ENCODE results near the gene GGT6. TPM values are rescaled to one million over a fixed set of nuclear protein-coding genes. Genes with fewer than 3 reads are reported as not detected.

GGT6 gene
- total RNA-seq, 4 donors from 2014 or later, result 64.6 to 187 (median 134) TPM

DNA sequence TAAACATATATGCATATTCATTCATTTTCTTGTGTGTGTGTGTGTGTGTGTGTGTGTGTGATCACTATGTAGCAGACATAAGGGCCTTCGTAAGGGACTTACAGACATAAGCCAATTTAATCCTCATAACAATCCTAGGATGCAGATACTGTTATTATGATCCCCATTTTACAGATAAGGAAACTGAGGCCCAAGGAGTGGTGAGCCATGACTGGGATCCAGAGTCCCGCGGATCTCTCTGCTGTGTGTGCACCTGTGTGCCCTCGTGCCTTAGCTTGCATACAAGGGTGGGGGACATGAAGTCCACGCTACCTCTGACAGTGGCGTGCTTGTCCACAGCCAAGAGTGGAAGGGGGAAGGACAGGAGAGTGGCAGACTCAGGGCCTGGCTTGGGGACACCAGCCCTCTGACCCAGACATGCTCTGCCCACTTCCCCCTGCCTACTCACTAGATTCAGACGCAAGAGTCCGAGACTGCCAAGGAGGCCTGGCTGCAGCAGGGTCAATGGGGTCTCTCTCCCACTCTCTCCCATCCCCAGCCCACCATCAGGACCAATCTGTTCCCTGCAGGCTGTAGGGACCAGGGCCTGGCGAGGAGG lies 14.2 kb upstream of the GGT6 start:
- no peaks in the 10 kb centered on the region for H3K4me1 ChIP-seq
- 99% methylated on average over 9 of the region's 9 CpGs for WGBS
- TF ChIP-seq POLR2AphosphoS5 (IDR thresholded peaks at IDR 0.05), result no peak
- no peak overlapping the region for H3K27ac ChIP-seq
- no peaks in the 10 kb centered on the region for H3K9me3 ChIP-seq
- H3K27me3 ChIP-seq, result no peaks in the 10 kb centered on the region
- no peak for DNase-seq (ENCODE audit: low spot score in 2 of 2)
- H3K36me3 ChIP-seq, result no peaks in the 10 kb centered on the region
- H3K4me3 ChIP-seq, result no peak overlapping the region

DNA sequence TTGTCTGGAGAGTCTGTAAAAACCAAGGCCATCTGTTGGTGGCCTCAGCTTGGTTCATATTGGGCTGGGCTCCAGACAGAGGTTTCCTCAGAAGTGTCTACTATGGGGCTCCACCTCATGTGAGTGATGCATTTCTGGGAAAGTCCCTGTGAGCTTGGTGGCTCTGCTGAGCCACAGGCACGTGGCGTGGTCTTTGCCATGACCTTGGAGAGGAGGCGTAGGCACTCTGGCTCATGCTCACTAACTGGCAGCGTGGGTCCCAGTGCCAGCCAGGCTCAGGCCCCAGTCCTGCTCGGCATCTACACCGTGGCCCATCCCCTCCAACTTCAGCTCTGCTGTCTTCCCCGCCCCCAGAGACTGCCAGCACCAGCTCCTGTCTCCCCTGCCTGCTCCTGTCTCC lies 13.3 kb upstream of the GGT6 start:
- H3K27ac ChIP-seq, result no peak overlapping the region
- H3K27me3 ChIP-seq, result no peaks in the 10 kb centered on the region
- 41% methylated on average over 7 of the region's 7 CpGs for WGBS
- no peaks in the 10 kb centered on the region for H3K36me3 ChIP-seq
- no peak for DNase-seq (ENCODE audit: low spot score in 2 of 2)
- H3K9me3 ChIP-seq, result no peaks in the 10 kb centered on the region
- H3K4me3 ChIP-seq, result no peak overlapping the region
- no peaks in the 10 kb centered on the region for H3K4me1 ChIP-seq
- TF ChIP-seq POLR2A (IDR thresholded peaks at IDR 0.05) (no peak), POLR2AphosphoS5 (IDR thresholded peaks at IDR 0.05) (no peak), EP300 (IDR thresholded peaks at IDR 0.05) (no peak)
- TF ChIP-seq, protein P1, sequence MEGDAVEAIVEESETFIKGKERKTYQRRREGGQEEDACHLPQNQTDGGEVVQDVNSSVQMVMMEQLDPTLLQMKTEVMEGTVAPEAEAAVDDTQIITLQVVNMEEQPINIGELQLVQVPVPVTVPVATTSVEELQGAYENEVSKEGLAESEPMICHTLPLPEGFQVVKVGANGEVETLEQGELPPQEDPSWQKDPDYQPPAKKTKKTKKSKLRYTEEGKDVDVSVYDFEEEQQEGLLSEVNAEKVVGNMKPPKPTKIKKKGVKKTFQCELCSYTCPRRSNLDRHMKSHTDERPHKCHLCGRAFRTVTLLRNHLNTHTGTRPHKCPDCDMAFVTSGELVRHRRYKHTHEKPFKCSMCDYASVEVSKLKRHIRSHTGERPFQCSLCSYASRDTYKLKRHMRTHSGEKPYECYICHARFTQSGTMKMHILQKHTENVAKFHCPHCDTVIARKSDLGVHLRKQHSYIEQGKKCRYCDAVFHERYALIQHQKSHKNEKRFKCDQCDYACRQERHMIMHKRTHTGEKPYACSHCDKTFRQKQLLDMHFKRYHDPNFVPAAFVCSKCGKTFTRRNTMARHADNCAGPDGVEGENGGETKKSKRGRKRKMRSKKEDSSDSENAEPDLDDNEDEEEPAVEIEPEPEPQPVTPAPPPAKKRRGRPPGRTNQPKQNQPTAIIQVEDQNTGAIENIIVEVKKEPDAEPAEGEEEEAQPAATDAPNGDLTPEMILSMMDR (IDR thresholded peaks at IDR 0.05), result no peak

- Histone ChIP-seq H3K27me3 (no peaks in the 10 kb centered on the region), H3K4me1 (no peaks in the 10 kb centered on the region), H3K36me3 (no peaks in the 10 kb centered on the region), H3K27ac (no peak overlapping the region), H3K4me3 (no peak overlapping the region), H3K9me3 (no peaks in the 10 kb centered on the region)
- no peak for DNase-seq (ENCODE audit: low spot score in 2 of 2)
- WGBS, result 62% methylated on average over 4 of the region's 4 CpGs
- TF ChIP-seq, protein P1 (IDR thresholded peaks at IDR 0.05), result no peak
- TF ChIP-seq POLR2AphosphoS5 (IDR thresholded peaks at IDR 0.05) (no peak), EP300 (IDR thresholded peaks at IDR 0.05) (no peak), POLR2A (IDR thresholded peaks at IDR 0.05) (no peak)
Measured at GRCh38 chr17:4573115-4573514, 12.7 kb upstream of the GGT6 start.

DNA sequence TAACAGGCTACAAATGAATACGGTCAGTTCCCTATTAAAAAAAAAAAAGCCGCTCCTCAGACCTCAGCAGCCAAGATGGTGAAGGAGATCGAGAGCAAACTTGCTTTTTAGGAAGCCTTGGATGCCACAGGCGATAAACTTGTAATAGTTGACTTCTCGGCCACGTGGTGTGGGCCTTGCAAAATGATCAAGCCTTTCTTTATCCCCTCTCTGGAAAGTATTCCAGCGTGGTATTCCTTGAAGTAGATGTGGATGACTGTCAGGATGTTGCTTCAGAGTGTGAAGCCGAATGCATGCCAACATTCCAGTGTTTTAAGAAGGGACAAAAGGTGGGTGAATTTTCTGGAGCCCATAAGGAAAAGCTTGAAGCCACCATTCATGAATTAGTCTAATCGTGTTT lies 11.8 kb upstream of the GGT6 start:
- TF ChIP-seq, protein P1 (IDR thresholded peaks at IDR 0.05), result no peak
- TF ChIP-seq EP300 (IDR thresholded peaks at IDR 0.05) (no peak), POLR2AphosphoS5 (IDR thresholded peaks at IDR 0.05) (no peak), POLR2A (IDR thresholded peaks at IDR 0.05) (no peak)
- Histone ChIP-seq H3K27ac (no peak overlapping the region), H3K36me3 (no peaks in the 10 kb centered on the region), H3K9me3 (no peaks in the 10 kb centered on the region), H3K4me3 (no peak overlapping the region), H3K27me3 (no peaks in the 10 kb centered on the region), H3K4me1 (no peaks in the 10 kb centered on the region)
- no peak for DNase-seq (ENCODE audit: low spot score in 2 of 2)
- WGBS, result 74% methylated on average over 9 of the region's 9 CpGs

DNA sequence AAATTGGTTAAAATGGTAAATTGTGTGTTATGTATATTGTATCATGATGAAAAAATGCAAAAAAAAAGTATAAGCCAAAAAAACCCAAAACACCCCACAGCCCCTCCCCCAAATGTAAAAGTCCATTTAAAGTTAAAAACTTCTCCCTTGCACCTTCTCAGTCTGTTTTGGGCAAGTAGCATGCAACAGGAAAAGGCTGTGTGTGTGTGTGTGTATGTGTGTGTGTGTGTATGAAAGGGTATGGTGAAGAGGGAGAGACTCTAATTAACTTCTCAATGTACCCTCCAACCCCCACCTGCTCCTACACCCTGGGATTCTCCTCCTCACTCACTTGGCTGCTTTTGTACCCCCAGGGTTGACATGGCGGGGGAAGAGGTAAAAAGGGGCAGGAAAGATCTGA lies 9.2 kb upstream of the GGT6 start:
- Histone ChIP-seq H3K27me3 (no peaks in the 10 kb centered on the region), H3K36me3 (no peaks in the 10 kb centered on the region), H3K27ac (no peak overlapping the region), H3K4me1 (peaks cover 7% of the 10 kb centered on the region), H3K4me3 (no peak overlapping the region), H3K9me3 (no peaks in the 10 kb centered on the region)
- no peak for TF ChIP-seq POLR2A (IDR thresholded peaks at IDR 0.05)
- TF ChIP-seq, protein P1 (IDR thresholded peaks at IDR 0.05), result no peak
- TF ChIP-seq EP300 (IDR thresholded peaks at IDR 0.05), result no peak
- no peak for TF ChIP-seq POLR2AphosphoS5 (IDR thresholded peaks at IDR 0.05)
- DNase-seq (ENCODE audit: low spot score in 2 of 2), result no peak
- WGBS, result 82% methylated on average over 1 of the region's 1 CpG

DNA sequence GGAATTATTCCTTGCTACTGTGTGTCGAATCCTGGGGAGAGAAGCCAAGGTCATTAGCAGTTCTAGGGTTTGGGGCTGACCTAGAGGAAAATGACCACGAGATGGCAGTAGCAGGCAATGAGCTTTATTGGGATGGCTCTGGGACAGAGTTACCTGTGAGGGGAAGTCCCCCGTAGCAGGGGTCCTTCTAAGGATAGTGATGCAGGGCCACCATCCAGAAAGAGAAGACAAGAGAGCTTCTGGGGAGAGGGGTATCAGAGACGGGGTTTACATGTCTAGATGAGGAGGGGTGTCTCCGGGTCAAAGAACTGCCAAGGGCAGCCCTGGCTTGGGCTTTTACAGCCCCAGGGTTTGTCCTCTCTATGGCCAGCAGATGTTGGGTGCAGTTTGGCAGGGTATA lies 6.4 kb upstream of the GGT6 start:
- no peak for DNase-seq (ENCODE audit: low spot score in 2 of 2)
- H3K27me3 ChIP-seq, result no peaks in the 10 kb centered on the region
- WGBS, result 23% methylated on average over 5 of the region's 5 CpGs
- no peak overlapping the region for H3K27ac ChIP-seq
- H3K4me3 ChIP-seq, result no peak overlapping the region
- H3K36me3 ChIP-seq, result no peaks in the 10 kb centered on the region
- no peak for TF ChIP-seq EP300 (IDR thresholded peaks at IDR 0.05)
- TF ChIP-seq POLR2AphosphoS5 (IDR thresholded peaks at IDR 0.05), result no peak
- TF ChIP-seq, protein P1 (IDR thresholded peaks at IDR 0.05), result peak in 1 of 2 donors; percentile 65
- no peak for TF ChIP-seq POLR2A (IDR thresholded peaks at IDR 0.05)
- H3K4me1 ChIP-seq, result peaks cover 10% of the 10 kb centered on the region
- no peaks in the 10 kb centered on the region for H3K9me3 ChIP-seq
